ENCODE data around the gene THBD. TPM values are rescaled to one million over a fixed set of nuclear protein-coding genes. Genes with fewer than 3 reads are reported as not detected.
A peak's percentile ranks its signal among the peaks of the same experiment; 100 is the strongest.

Gene THBD
- total RNA-seq, 2 donors from 2014 or later: 6.6 to 88.4 TPM

DNA sequence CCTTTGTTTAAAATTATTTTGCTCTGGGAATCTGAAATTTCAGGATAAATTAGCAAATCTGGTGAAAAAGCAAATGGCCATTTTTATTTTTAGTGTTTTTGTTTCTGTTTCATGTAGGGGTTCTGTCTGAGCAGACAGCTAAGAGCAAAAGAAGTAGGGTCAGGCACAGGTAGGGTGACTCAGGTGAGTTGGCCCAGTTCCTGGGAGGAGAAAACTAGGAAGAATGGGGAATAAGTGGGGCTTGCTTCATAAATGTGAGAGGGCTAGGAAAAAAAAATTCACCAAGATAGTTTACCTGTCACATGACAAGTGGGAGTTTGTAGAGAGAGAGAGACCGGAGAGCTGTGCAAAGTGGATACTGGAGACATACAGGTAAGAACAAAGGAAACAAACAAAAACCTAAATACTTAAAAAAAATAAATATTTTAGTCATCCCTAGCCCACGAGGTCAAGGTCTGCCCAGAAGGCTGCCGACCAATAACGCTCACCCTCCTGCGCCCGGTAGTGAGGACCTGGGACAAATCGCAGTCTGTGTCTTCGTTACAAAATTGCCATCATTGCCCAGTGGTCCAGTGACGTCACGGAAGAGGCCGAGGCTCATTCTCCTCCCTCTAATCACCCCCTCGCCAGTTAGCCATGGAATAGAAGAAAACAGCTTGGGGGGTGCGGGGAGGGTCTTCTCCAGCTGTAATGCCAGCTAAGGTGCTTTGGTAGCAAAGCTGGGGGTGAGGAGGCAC is 2.3 kb downstream of the THBD start:
- intact Hi-C loops (cut with DNase I): no loop called here
- DNase-seq (ENCODE audit: low spot score): no peak
- H3K36me3 ChIP-seq: no peaks in the 10 kb centered on the region
- WGBS: 54% methylated on average over 13 of the region's 13 CpGs
- no peaks in the 10 kb centered on the region for H3K9me3 ChIP-seq
- H3K27ac ChIP-seq: no peak overlapping the region
- peaks cover 7% of the 10 kb centered on the region for H3K27me3 ChIP-seq (replicated peaks; ENCODE audit: insufficient read depth)
- H3K4me1 ChIP-seq (replicated peaks): no peaks in the 10 kb centered on the region
- H3K4me3 ChIP-seq: peak overlapping the region in 1 of 2 donors; percentile 28
- TF ChIP-seq POLR2AphosphoS5 (IDR thresholded peaks at IDR 0.05) (no peak), POLR2A (IDR thresholded peaks at IDR 0.05) (no peak)
- TF ChIP-seq, protein P1, sequence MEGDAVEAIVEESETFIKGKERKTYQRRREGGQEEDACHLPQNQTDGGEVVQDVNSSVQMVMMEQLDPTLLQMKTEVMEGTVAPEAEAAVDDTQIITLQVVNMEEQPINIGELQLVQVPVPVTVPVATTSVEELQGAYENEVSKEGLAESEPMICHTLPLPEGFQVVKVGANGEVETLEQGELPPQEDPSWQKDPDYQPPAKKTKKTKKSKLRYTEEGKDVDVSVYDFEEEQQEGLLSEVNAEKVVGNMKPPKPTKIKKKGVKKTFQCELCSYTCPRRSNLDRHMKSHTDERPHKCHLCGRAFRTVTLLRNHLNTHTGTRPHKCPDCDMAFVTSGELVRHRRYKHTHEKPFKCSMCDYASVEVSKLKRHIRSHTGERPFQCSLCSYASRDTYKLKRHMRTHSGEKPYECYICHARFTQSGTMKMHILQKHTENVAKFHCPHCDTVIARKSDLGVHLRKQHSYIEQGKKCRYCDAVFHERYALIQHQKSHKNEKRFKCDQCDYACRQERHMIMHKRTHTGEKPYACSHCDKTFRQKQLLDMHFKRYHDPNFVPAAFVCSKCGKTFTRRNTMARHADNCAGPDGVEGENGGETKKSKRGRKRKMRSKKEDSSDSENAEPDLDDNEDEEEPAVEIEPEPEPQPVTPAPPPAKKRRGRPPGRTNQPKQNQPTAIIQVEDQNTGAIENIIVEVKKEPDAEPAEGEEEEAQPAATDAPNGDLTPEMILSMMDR (IDR thresholded peaks at IDR 0.05): no peak

DNA sequence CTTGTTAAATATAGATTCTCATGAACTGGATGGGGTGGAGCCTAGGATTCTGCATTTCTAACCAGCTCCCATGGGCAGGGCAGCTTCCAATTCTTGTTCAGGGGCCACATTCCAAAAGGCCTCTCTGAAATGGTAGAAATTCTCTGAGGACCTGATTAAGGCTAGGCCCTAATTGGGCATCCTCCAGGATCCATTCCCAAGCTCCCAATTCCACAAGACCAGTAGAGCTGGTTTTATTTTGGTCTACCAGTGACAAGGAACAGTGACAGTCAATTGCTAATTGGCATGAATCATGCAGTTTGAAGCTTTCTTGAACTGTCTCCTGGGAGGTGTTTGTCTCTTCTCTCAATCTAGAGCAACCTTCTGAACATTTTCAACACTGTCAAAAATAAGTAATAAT is 3.0 kb downstream of the THBD start:
- Histone ChIP-seq H3K27ac (no peak overlapping the region), H3K4me1 (replicated peaks) (no peaks in the 10 kb centered on the region), H3K9me3 (no peaks in the 10 kb centered on the region), H3K4me3 (no peak overlapping the region), H3K36me3 (no peaks in the 10 kb centered on the region), H3K27me3 (replicated peaks; ENCODE audit: insufficient read depth) (peaks cover 7% of the 10 kb centered on the region)
- TF ChIP-seq POLR2AphosphoS5 (IDR thresholded peaks at IDR 0.05) (no peak), POLR2A (IDR thresholded peaks at IDR 0.05) (no peak)
- TF ChIP-seq, protein P1 (IDR thresholded peaks at IDR 0.05): no peak
- intact Hi-C loops (cut with DNase I): no loop called here
- no peak for DNase-seq (ENCODE audit: low spot score)

DNA sequence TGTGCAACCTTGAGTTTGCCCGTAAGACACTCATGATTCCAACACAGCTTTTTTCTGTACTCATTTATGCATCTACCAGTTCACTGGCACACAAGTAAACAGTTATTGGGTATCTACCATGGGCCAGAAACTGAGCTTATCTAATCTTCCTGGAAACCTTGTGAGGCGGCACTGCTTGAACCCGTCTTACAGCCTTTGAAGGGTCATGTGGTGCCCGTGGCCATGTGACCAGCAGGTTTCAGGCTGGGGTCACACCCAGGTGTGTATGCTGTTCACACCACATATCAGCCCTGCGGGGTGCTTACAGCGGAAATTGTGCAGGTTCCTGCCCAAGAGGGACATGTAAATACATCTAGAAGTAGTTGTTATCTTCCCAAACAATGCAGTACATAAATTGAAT is 6.1 kb downstream of the THBD start:
- Histone ChIP-seq H3K4me3 (no peak overlapping the region), H3K27ac (no peak overlapping the region), H3K4me1 (replicated peaks) (no peaks in the 10 kb centered on the region), H3K9me3 (no peaks in the 10 kb centered on the region), H3K27me3 (replicated peaks; ENCODE audit: insufficient read depth) (peaks cover 7% of the 10 kb centered on the region), H3K36me3 (no peaks in the 10 kb centered on the region)
- DNase-seq (ENCODE audit: low spot score): no peak
- 95% methylated on average over 6 of the region's 6 CpGs for WGBS
- TF ChIP-seq POLR2A (IDR thresholded peaks at IDR 0.05) (no peak), POLR2AphosphoS5 (IDR thresholded peaks at IDR 0.05) (no peak)
- TF ChIP-seq, protein P1 (IDR thresholded peaks at IDR 0.05): no peak
- intact Hi-C loops (cut with DNase I): no loop called here

DNA sequence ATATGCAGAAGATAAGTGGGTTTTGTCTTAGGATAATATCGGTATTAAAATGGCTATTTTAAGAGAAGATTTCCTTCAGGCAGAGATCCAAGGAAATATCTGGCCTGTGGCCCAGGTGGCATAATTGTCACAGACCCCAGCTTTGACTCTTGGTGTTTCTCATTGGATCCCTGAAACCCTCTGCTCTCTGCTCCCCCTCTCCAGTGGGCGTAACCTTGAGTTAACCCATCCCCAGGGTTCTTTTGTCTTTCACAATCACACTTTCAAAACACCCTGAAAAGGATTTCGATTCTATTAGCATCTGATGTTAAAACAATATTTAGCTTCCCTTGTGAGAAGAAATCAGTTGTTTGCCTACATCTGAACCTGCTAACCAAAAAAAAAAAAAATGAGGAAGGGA is 7.2 kb downstream of the THBD start:
- no peak overlapping the region for H3K27ac ChIP-seq
- peaks cover 2% of the 10 kb centered on the region for H3K27me3 ChIP-seq (replicated peaks; ENCODE audit: insufficient read depth)
- TF ChIP-seq POLR2AphosphoS5 (IDR thresholded peaks at IDR 0.05): no peak
- TF ChIP-seq, protein P1 (IDR thresholded peaks at IDR 0.05): no peak
- TF ChIP-seq POLR2A (IDR thresholded peaks at IDR 0.05): no peak
- no peak for DNase-seq (ENCODE audit: low spot score)
- H3K9me3 ChIP-seq: no peaks in the 10 kb centered on the region
- WGBS: 61% methylated on average over 3 of the region's 3 CpGs
- H3K4me1 ChIP-seq (replicated peaks): no peaks in the 10 kb centered on the region
- intact Hi-C loops (cut with DNase I): no loop called here
- H3K36me3 ChIP-seq: no peaks in the 10 kb centered on the region
- H3K4me3 ChIP-seq: no peak overlapping the region

DNA sequence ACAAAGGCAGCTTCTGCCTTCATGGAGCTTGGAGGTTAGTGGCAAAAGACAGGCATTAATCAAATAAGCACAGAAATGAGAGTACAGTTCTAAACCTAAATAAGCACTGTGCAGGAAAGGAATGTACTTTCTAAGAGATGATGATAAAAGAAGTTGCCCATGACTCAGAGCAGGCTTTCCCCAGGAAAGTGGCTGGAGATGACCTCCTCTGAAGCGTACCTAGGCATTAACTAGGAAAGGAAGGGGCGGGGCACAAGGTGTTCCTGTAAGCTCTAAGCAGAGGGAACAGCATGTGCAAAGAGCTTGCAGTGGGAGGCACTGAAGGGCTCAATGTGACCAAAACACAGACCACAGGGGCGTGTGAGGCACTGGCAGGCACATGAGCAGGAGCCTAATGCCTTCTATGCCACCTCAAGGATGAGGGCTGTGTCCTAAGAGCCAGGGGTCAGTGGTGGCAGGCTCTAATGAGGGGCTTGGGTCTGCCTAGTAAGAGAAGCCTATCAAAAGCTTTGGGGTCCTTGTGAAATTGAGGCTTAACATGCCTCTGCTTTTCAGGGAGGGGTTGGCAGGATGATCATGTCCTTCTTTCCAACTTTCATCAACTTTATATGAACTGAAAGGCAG is 9.5 kb downstream of the THBD start:
- WGBS: 80% methylated on average over 3 of the region's 3 CpGs
- Histone ChIP-seq H3K4me3 (no peak overlapping the region), H3K27me3 (replicated peaks; ENCODE audit: insufficient read depth) (peaks cover 14% of the 10 kb centered on the region), H3K9me3 (no peaks in the 10 kb centered on the region), H3K27ac (no peak overlapping the region), H3K36me3 (no peaks in the 10 kb centered on the region), H3K4me1 (replicated peaks) (no peaks in the 10 kb centered on the region)
- no peak for DNase-seq (ENCODE audit: low spot score)
- TF ChIP-seq POLR2AphosphoS5 (IDR thresholded peaks at IDR 0.05): no peak
- TF ChIP-seq POLR2A (IDR thresholded peaks at IDR 0.05): no peak
- TF ChIP-seq, protein P1 (IDR thresholded peaks at IDR 0.05): no peak
- intact Hi-C loops (cut with DNase I): no loop called here

All from prostate gland (tissue), 2 donors.